GM12874 (cell line): ENCODE measurements around the gene PTP4A2.

Experiments
- TF ChIP-seq, protein P1 (sequence below): IDR thresholded peaks from 2 replicates; pipeline ENCODE4 v1.5.1; 2011; ENCODE audit warnings: low read depth, mild to moderate bottlenecking, control low read depth, low read length, moderate library complexity; ENCODE audit not compliant: insufficient read depth

PTP4A2 gene

DNA sequence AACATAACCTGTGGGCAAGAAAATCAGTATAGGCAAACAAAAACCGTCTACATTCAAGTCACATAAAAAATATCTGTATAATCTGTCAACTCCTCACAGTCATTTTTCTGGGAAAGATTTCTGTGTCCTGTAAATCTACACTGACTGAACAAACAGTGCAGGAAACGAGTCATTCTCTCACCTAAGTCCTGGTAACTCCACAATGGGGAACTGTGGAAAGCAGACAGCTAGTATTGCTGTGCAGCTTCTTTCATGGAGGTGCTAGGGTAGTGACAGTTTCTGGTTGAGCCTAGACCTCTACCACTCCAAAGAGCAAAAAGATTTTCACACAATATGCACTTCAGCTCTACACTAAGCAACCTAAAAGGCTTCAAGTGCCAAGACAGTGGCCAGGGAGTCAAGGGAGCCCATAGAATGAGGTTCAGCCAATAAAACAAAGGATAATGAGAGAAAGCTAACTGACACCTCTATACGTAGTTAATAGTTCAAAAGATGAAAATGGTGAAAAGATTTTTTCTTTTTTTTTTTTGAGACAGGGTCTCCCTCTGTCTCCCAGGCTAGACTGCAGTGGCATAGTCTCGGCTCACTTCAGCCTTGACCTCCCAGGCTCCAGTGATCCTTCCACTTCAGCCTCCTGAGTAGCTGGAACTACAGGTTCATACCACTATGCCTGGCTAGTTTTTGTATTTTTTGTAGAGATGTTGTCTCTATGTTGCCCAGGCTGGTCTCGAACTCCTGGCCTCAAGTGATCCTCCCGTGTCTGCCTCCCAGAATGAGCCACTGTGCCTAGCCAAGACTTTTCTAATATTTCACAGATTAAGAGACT lies 5.5 kb downstream of the PTP4A2 start:
- TF ChIP-seq, protein P1, sequence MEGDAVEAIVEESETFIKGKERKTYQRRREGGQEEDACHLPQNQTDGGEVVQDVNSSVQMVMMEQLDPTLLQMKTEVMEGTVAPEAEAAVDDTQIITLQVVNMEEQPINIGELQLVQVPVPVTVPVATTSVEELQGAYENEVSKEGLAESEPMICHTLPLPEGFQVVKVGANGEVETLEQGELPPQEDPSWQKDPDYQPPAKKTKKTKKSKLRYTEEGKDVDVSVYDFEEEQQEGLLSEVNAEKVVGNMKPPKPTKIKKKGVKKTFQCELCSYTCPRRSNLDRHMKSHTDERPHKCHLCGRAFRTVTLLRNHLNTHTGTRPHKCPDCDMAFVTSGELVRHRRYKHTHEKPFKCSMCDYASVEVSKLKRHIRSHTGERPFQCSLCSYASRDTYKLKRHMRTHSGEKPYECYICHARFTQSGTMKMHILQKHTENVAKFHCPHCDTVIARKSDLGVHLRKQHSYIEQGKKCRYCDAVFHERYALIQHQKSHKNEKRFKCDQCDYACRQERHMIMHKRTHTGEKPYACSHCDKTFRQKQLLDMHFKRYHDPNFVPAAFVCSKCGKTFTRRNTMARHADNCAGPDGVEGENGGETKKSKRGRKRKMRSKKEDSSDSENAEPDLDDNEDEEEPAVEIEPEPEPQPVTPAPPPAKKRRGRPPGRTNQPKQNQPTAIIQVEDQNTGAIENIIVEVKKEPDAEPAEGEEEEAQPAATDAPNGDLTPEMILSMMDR = no peak

DNA sequence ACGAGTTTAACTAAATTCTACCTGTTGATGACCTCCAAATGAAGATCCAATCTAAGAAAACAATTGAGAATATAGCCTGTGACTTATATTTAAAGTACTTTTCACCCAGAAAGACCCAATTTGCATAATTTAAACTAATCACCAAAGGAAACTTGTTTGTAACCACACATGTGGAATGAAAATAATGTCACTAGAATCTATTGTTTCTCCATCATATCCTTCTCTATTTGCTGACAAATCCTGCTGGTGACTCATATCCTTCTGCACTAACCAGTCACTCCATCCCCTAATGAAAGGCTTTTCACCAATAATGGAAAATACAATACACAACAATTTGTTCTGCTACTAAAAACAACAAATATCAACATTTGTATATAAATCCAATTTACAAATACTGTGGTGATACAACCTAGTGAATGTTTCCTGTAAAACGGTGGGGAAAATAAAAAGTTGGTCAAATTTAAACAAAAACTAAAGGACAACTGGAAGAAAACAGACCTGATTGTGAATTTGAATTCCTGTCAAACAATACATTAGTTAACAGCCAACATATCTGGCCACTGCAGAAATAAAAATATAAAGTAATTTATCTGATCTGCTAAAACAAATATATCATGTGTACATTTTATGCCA lies 6.5 kb downstream of the PTP4A2 start:
- TF ChIP-seq, protein P1 = no peak

DNA sequence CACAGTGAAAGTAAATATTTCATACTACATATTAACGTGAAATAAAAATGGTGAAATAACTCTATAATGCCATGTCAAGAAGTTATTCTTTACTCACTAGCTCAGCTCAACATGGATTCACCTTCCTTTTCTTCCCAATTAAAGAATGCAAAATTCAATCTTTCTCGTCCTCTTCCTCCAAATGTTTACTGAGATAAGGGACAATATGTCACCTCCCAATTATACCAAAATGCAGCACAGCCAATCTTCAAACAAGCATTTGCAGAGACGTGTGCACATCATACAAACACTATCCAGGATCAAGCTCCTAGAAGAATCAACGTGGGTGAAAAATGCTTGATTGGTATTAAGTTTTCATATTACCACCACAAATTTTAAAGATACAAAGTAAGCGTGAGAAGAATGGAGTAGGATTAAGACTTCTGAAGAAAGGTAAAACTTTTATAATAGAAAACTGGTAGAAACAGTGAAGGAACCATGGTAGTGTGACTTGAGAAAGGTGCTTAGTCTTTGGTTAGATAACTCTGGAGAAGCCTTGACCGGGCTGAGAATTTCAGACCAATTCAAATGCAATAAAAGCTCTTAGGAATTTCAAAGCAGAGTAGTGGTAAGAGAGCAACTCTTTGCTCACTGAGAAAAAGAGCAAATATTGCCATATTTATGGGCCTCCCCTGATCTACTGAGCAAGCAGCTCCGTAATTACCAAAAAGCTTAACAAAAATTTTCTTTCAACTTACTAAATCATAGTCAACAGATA lies 7.2 kb downstream of the PTP4A2 start:
- TF ChIP-seq, protein P1 = no peak

DNA sequence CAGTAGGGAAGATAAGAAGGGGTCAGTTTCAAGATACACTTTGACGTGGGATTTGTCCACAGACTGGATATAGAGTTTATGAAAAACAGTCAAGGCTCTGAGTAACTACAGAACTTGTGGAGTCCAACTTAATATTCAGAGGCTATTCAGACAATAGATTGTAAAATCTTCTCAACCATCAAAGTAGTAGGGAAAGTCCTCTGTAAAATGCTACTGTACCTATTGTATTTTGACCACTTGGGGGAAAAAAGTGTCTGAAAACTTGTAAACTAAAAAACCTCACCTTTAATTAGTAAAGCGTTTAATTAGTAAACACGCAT lies 10.5 kb downstream of the PTP4A2 start:
- TF ChIP-seq, protein P1 = no peak

DNA sequence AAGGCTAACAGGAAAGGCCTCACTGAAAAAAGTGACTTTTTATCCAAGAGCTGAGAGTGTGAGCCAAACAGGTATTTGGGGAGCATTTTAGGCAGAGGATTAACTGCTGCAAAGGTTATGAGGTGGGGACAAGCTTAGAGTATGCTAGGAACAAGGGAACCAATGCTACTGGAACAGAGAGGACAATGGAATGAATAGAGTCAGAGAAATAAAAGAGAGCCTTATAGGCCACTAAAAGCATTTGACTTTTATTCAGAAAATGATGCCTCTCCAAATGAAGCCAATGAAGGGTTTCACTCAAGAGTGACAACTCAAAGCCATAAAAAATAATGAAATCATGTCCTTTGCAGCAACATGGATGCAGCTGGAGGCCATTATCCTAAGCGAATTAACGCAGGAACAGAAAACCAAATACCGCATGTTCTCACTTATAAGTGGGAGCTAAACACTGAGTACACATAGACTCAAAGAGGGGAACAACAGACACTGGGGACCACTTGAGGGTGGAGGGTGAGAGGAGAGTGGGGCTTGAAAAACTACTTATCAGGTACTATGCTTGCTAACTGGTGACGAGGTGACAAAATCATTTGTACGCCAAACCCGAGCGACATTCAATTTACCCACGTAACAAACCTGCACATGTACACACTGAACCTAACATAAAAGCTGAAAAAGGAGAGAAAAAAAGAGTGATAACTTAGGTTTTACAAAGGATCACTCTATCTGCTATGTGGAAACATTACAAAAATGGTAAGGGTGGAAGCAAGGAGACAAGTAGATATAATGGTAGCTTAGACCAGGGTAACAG lies 11.1 kb downstream of the PTP4A2 start:
- TF ChIP-seq, protein P1 = no peak

DNA sequence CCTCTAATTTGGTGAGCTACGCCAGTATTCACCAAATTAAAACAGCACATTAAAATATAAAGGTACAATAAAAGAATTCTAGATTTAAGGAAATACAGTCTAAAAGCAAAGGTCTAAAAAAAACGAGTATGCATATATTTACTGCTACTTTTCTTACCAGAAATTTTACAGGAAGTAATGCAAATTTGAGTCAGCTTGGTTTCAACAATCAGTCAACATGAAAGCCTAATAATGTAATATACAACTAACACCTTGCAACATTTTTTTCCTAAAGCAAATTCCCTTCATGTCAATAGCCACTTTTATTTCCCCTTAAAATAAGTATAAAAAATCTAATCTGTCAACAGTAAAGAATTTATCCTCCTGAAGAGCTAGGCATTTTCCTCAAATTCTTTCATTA lies 11.9 kb downstream of the PTP4A2 start:
- TF ChIP-seq, protein P1 = no peak
